ENCODE data around the gene TIMM29.

The TIMM29 gene

GRCh38 chr19:10896851-10897526 is 31.6 kb upstream of the TIMM29 start:
- no peaks in the 10 kb centered on the region for H3K36me3 Mint-ChIP-seq
- CTCF ChIA-PET, result interaction anchor here (1.4 kb wide), 1 partner anchor 8 kb away, joined by 4 read pairs; no protein-coding TSS in a partner anchor
- DNase-seq, result peak; percentile 35
- no peaks in the 10 kb centered on the region for H3K27me3 Mint-ChIP-seq
- no peak overlapping the region for H3K4me3 Mint-ChIP-seq
- peaks cover 16% of the 10 kb centered on the region for H3K4me1 Mint-ChIP-seq
- no peaks in the 10 kb centered on the region for H3K9me3 Mint-ChIP-seq
- H3K27ac Mint-ChIP-seq, result peak overlapping the region; percentile 67

GRCh38 chr19:10898633-10899032 is 30.0 kb upstream of the TIMM29 start:
- CTCF ChIA-PET, result no interaction called here
- H3K36me3 Mint-ChIP-seq, result peaks cover 5% of the 10 kb centered on the region
- H3K4me1 Mint-ChIP-seq, result peaks cover 16% of the 10 kb centered on the region
- H3K9me3 Mint-ChIP-seq, result peaks cover 5% of the 10 kb centered on the region
- DNase-seq, result no peak
- H3K27me3 Mint-ChIP-seq, result no peaks in the 10 kb centered on the region
- H3K4me3 Mint-ChIP-seq, result no peak overlapping the region
- no peak overlapping the region for H3K27ac Mint-ChIP-seq

GRCh38 chr19:10899151-10899653 is 29.4 kb upstream of the TIMM29 start:
- Mint-ChIP-seq H3K27me3 (no peaks in the 10 kb centered on the region), H3K4me1 (peaks cover 16% of the 10 kb centered on the region), H3K4me3 (no peak overlapping the region), H3K9me3 (peaks cover 5% of the 10 kb centered on the region), H3K36me3 (peaks cover 8% of the 10 kb centered on the region), H3K27ac (no peak overlapping the region)
- DNase-seq, result no peak
- CTCF ChIA-PET, result no interaction called here

GRCh38 chr19:10907925-10908324 is 20.7 kb upstream of the TIMM29 start:
- no peaks in the 10 kb centered on the region for H3K27me3 Mint-ChIP-seq
- peaks cover 3% of the 10 kb centered on the region for H3K9me3 Mint-ChIP-seq
- no peak overlapping the region for H3K4me3 Mint-ChIP-seq
- no peak overlapping the region for H3K27ac Mint-ChIP-seq
- H3K4me1 Mint-ChIP-seq, result no peaks in the 10 kb centered on the region
- H3K36me3 Mint-ChIP-seq, result peaks cover 19% of the 10 kb centered on the region
- DNase-seq, result no peak
- CTCF ChIA-PET, result no interaction called here

GRCh38 chr19:10908380-10908960 is 20.1 kb upstream of the TIMM29 start:
- Mint-ChIP-seq H3K27ac (no peak overlapping the region), H3K27me3 (no peaks in the 10 kb centered on the region), H3K9me3 (no peaks in the 10 kb centered on the region), H3K4me1 (no peaks in the 10 kb centered on the region), H3K4me3 (no peak overlapping the region), H3K36me3 (peaks cover 15% of the 10 kb centered on the region)
- CTCF ChIA-PET, result no interaction called here
- no peak for DNase-seq

- Mint-ChIP-seq H3K9me3 (no peaks in the 10 kb centered on the region), H3K4me1 (no peaks in the 10 kb centered on the region), H3K4me3 (no peak overlapping the region), H3K36me3 (peaks cover 13% of the 10 kb centered on the region), H3K27ac (no peak overlapping the region), H3K27me3 (no peaks in the 10 kb centered on the region)
- CTCF ChIA-PET, result no interaction called here
- no peak for DNase-seq
These were observed 16.8 kb upstream of the TIMM29 start for GRCh38 chr19:10911579-10912363.

GRCh38 chr19:10912619-10913018 is 16.0 kb upstream of the TIMM29 start:
- peaks cover 13% of the 10 kb centered on the region for H3K36me3 Mint-ChIP-seq

GRCh38 chr19:10913716-10914340 is 14.8 kb upstream of the TIMM29 start:
- Mint-ChIP-seq H3K36me3 (peaks cover 12% of the 10 kb centered on the region), H3K27me3 (no peaks in the 10 kb centered on the region), H3K4me3 (no peak overlapping the region), H3K27ac (no peak overlapping the region), H3K9me3 (no peaks in the 10 kb centered on the region), H3K4me1 (no peaks in the 10 kb centered on the region)
- no peak for DNase-seq
- CTCF ChIA-PET, result no interaction called here

More at GRCh38 chr19:10912619-10913018, 16.0 kb upstream of the TIMM29 start:
- CTCF ChIA-PET, result no interaction called here
- H3K27me3 Mint-ChIP-seq, result no peaks in the 10 kb centered on the region
- no peak overlapping the region for H3K4me3 Mint-ChIP-seq
- H3K4me1 Mint-ChIP-seq, result no peaks in the 10 kb centered on the region
- DNase-seq, result no peak
- no peak overlapping the region for H3K27ac Mint-ChIP-seq
- H3K9me3 Mint-ChIP-seq, result no peaks in the 10 kb centered on the region

GRCh38 chr19:10915130-10916091 is 13.2 kb upstream of the TIMM29 start:
- CTCF ChIA-PET, result no interaction called here
- Mint-ChIP-seq H3K27me3 (no peaks in the 10 kb centered on the region), H3K9me3 (no peaks in the 10 kb centered on the region), H3K4me3 (no peak overlapping the region), H3K4me1 (no peaks in the 10 kb centered on the region), H3K36me3 (peaks cover 12% of the 10 kb centered on the region), H3K27ac (no peak overlapping the region)
- no peak for DNase-seq

- H3K36me3 Mint-ChIP-seq, result peaks cover 16% of the 10 kb centered on the region
These were observed 12.0 kb upstream of the TIMM29 start for GRCh38 chr19:10916602-10917001.

GRCh38 chr19:10918359-10918758 is 10.3 kb upstream of the TIMM29 start:
- H3K36me3 Mint-ChIP-seq, result peaks cover 13% of the 10 kb centered on the region
- H3K27ac Mint-ChIP-seq, result no peak overlapping the region
- H3K27me3 Mint-ChIP-seq, result no peaks in the 10 kb centered on the region

More at GRCh38 chr19:10916602-10917001, 12.0 kb upstream of the TIMM29 start:
- Mint-ChIP-seq H3K27me3 (no peaks in the 10 kb centered on the region), H3K9me3 (no peaks in the 10 kb centered on the region), H3K27ac (no peak overlapping the region), H3K4me3 (no peak overlapping the region), H3K4me1 (no peaks in the 10 kb centered on the region)
- CTCF ChIA-PET, result no interaction called here
- DNase-seq, result no peak

GRCh38 chr19:10919352-10920287 is 9.0 kb upstream of the TIMM29 start:
- no peak for DNase-seq
- H3K4me1 Mint-ChIP-seq, result no peaks in the 10 kb centered on the region
- H3K27ac Mint-ChIP-seq, result no peak overlapping the region
- H3K4me3 Mint-ChIP-seq, result no peak overlapping the region
- H3K27me3 Mint-ChIP-seq, result no peaks in the 10 kb centered on the region
- CTCF ChIA-PET, result no interaction called here
- H3K36me3 Mint-ChIP-seq, result peaks cover 17% of the 10 kb centered on the region
- no peaks in the 10 kb centered on the region for H3K9me3 Mint-ChIP-seq

More at GRCh38 chr19:10918359-10918758, 10.3 kb upstream of the TIMM29 start:
- CTCF ChIA-PET, result interaction anchor here (0.6 kb wide), 1 partner anchor 8 kb away, joined by 3 read pairs; no protein-coding TSS in a partner anchor
- no peaks in the 10 kb centered on the region for H3K9me3 Mint-ChIP-seq
- H3K4me1 Mint-ChIP-seq, result no peaks in the 10 kb centered on the region
- no peak overlapping the region for H3K4me3 Mint-ChIP-seq
- no peak for DNase-seq

- Mint-ChIP-seq H3K9me3 (no peaks in the 10 kb centered on the region), H3K27me3 (no peaks in the 10 kb centered on the region), H3K4me1 (no peaks in the 10 kb centered on the region), H3K4me3 (no peak overlapping the region), H3K36me3 (peaks cover 19% of the 10 kb centered on the region), H3K27ac (no peak overlapping the region)
- CTCF ChIA-PET, result no interaction called here
- no peak for DNase-seq
These were observed 8.3 kb upstream of the TIMM29 start for GRCh38 chr19:10920288-10920655.

Measured in activated naive CD4-positive, alpha-beta T cell treated with anti-CD3 and anti-CD28 coated beads, Interleukin-2, amount 10 ng/mL, durations not matched to agents 7 days and 5 days (primary cell).